Measurements from ENCODE around the gene THAP5.
"Not testable (repeated sequence)": the region's sequence is repeated elsewhere in the genome, so short reads cannot be mapped to it uniquely, and the experiment has no call there.

Gene THAP5

DNA sequence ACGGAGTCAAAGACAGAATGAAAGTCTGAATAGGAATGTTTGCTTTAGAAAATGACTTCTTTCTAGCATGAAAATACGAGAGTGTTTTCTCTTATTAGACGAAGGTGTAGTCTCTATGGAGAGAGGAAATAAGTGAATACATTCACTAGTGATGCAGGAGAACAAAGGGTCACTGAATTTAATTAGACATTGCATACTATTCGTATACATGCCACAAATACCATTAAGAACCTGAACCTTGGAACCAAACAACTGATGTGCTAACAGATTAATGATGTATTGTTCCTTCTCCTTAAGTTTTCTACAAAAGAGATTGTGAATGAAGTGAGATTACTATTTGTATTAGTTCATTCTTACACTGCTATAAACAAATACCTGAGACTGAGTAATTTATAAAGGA is 10.3 kb downstream of the THAP5 start:
- TF ChIP-seq MYC (IDR thresholded peaks at IDR 0.05; ENCODE audit: low read depth, low read length), result no peak
- TF ChIP-seq POLR2A (IDR thresholded peaks at IDR 0.05; ENCODE audit: extremely low read depth, insufficient read length), result no peak
- TF ChIP-seq, protein P1, sequence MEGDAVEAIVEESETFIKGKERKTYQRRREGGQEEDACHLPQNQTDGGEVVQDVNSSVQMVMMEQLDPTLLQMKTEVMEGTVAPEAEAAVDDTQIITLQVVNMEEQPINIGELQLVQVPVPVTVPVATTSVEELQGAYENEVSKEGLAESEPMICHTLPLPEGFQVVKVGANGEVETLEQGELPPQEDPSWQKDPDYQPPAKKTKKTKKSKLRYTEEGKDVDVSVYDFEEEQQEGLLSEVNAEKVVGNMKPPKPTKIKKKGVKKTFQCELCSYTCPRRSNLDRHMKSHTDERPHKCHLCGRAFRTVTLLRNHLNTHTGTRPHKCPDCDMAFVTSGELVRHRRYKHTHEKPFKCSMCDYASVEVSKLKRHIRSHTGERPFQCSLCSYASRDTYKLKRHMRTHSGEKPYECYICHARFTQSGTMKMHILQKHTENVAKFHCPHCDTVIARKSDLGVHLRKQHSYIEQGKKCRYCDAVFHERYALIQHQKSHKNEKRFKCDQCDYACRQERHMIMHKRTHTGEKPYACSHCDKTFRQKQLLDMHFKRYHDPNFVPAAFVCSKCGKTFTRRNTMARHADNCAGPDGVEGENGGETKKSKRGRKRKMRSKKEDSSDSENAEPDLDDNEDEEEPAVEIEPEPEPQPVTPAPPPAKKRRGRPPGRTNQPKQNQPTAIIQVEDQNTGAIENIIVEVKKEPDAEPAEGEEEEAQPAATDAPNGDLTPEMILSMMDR (IDR thresholded peaks at IDR 0.05; ENCODE audit: low read depth, low read length), result no peak
- TF ChIP-seq, protein P2, sequence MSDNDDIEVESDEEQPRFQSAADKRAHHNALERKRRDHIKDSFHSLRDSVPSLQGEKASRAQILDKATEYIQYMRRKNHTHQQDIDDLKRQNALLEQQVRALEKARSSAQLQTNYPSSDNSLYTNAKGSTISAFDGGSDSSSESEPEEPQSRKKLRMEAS (IDR thresholded peaks at IDR 0.05; ENCODE audit: low read depth, low read length), result no peak
- no peak overlapping the region for H3K4me3 ChIP-seq (ENCODE audit: low read depth, low read length)
- no peak for DNase-seq (ENCODE audit: low read depth)

DNA sequence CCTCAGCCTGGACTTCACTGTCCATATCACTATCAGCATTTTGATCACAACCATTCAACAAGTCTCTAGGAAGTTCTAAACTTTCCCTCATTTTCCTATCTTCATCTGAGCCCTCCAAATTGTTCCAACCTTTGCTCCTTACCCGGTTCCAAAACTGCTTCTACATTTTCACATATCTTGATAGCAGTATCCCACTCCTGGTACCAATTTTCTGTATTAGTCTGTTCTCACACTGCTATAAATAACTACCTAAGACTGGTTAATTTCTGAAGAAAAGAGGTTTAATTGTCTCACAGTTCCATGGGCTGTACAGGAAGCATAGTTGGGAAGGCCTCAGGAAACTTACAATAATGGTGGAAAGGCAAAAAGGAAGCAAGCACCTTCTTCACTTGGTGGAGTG is 11.9 kb downstream of the THAP5 start:
- no peak overlapping the region for H3K4me3 ChIP-seq (ENCODE audit: low read depth, low read length)
- TF ChIP-seq, protein P2 (IDR thresholded peaks at IDR 0.05; ENCODE audit: low read depth, low read length), result no peak
- TF ChIP-seq MYC (IDR thresholded peaks at IDR 0.05; ENCODE audit: low read depth, low read length) (no peak), POLR2A (IDR thresholded peaks at IDR 0.05; ENCODE audit: extremely low read depth, insufficient read length) (no peak)
- TF ChIP-seq, protein P1 (IDR thresholded peaks at IDR 0.05; ENCODE audit: low read depth, low read length), result no peak
- DNase-seq (ENCODE audit: low read depth), result no peak

DNA sequence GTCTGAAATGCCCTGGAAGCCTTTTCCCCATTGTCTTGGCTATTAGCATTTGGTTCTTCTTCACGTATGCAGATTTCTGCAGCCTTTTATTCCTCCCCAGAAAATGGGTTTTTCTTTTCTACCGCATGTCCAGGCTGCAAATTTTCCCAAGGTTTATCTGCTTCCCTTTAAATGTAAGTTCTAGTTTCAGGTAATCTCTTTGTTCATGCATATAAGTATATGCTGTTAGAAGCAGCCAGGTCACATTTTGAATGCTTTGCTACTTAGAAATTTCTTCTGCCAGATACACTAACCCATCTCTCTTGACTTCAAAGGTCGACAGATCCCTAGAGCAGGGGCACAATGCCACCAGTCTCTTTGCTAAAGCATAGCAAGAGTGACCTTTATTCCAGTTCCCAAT is 12.3 kb downstream of the THAP5 start:
- TF ChIP-seq MYC (IDR thresholded peaks at IDR 0.05; ENCODE audit: low read depth, low read length), result no peak
- TF ChIP-seq, protein P2 (IDR thresholded peaks at IDR 0.05; ENCODE audit: low read depth, low read length), result no peak
- TF ChIP-seq POLR2A (IDR thresholded peaks at IDR 0.05; ENCODE audit: extremely low read depth, insufficient read length), result no peak
- TF ChIP-seq, protein P1 (IDR thresholded peaks at IDR 0.05; ENCODE audit: low read depth, low read length), result no peak
- no peak for DNase-seq (ENCODE audit: low read depth)
- no peak overlapping the region for H3K4me3 ChIP-seq (ENCODE audit: low read depth, low read length)

DNA sequence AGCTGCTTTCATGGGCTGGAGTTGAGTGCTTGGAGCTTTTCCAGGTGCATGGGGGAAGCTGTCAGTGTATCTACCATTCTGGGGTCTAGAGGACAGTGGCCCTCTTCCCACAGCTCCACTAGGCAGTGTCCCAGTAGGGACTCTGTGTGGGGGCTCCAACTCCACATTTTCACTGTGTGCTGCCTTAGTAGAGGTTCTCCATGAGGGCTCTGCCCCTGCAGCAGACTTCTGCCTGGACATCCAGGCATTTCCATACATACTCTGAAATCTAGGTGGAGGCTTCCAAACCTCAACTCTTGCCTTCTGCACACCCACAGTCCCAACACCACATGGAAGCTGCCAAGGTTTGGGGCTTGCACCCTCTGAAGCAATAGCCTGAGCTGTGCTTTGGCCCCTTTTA is 12.8 kb downstream of the THAP5 start:
- H3K4me3 ChIP-seq (ENCODE audit: low read depth, low read length); DNase-seq (ENCODE audit: low read depth): not testable (repeated sequence)

DNA sequence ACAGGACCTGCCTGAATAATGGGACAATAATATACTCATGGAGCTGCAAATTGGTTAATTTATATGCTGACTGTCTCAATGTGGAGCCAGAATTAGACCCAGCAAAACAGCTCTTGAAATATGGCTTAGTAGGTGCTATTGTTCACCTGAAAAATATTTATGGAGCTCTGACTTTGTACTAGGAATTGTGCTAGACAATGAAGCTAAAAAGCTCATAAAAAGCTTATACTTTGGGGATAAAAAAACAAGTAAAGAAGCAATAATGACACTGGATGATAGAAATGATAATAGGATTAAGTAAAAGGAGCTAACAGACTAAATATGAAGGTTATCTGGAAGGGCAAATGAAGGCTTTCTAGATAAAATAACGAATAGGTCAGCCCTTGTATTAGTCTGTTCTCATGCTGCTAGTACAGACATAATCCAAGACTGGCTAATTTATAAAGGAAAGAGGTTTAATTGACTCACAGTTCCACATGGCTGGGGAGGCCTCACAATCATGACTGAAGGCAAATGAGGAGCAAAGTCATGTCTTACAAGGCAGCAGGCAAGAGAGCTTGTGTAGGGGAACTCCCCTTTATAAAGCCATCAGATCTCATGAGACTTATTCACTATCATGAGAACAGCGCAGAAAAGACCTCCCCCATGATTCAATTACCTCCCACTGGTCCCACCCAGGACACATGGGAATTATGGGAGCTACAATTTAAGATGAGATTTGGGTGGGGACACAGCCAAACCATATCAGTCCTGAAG is 21.2 kb downstream of the THAP5 start:
- H3K4me3 ChIP-seq (ENCODE audit: low read depth, low read length); DNase-seq (ENCODE audit: low read depth): not testable (repeated sequence)

DNA sequence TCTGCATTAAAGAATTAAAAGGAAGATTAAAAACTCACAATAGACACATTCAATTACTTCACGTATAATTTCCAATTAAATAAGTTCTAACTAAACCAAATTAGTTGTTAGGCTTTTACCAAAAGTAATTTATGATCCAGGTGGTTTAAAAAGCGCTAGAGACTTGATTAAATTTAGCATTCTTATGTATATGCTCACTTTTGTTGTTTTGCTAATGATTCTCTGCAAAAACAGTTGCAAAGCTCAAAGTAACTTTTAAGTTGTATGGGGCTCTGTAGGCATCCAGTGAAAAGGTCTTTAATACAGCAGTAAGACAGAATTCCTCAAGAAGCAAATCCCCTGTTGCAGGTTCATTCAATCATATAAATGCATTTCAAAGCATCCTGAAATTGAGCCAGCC is 28.0 kb downstream of the THAP5 start:
- DNase-seq (ENCODE audit: low read depth), result no peak
- no peak for TF ChIP-seq POLR2A (IDR thresholded peaks at IDR 0.05; ENCODE audit: extremely low read depth, insufficient read length)
- H3K4me3 ChIP-seq (ENCODE audit: low read depth, low read length), result no peak overlapping the region

DNA sequence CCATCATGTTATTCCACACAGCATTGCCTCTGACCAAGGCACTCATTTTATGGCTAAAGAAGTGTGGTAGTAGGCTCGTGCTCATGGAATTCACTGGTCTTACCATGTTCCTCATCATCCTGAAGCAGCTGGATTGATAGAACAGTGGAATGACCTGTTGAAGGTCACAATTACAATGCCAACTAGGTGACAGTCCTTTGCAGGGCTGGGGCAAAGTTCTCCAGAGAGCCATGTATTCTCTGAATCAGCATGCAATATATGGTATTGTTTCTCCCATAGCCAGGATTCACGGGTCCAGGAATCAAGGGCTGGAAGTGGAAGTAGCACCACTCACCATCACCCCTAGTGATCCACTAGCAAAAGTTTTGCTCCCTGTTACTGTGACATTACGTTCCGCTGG is 30.8 kb downstream of the THAP5 start:
- not testable (repeated sequence) for DNase-seq (ENCODE audit: low read depth); H3K4me3 ChIP-seq (ENCODE audit: low read depth, low read length)

DNA sequence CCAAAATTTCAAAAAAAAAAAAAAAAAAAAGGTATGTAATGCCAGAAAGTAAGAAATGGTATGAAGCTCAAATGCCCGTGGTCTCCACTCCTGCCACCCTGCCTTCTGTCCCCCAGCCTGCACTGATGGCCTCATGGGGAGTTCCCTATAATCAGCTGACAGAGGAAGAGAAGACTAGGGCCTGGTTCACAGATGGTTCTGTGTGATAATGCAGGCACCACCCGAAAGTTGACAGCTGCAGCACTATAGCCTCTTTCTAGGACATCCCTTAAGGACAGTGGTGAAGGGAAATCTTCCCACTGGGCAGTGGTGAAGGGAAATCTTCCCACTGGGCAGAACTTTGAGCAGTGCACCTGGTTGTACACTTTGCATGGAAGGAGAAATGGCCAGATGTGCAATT is 31.3 kb downstream of the THAP5 start:
- DNase-seq (ENCODE audit: low read depth); H3K4me3 ChIP-seq (ENCODE audit: low read depth, low read length): not testable (repeated sequence)

DNA sequence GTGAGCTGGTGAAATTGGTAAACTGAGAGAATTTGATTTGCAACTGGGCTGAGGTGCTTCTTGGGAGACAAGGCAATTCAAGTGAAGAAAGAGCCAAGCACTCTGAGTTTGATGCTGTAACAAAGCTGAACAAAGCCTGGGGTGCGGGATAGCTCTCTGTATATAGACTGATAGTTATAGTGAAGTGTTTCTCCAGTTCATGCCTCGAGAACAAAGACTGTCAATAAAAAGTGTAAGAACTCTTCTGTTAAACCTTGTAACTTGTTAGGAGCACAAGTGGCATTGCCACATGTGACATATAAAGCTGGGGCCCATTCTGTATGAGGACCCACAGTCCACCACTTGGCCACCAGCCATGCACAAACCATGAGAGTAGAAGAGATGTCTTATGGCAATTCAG is 32.3 kb downstream of the THAP5 start:
- no peak overlapping the region for H3K4me3 ChIP-seq (ENCODE audit: low read depth, low read length)
- no peak for DNase-seq (ENCODE audit: low read depth)
- TF ChIP-seq, protein P2 (IDR thresholded peaks at IDR 0.05; ENCODE audit: low read depth, low read length), result no peak
- no peak for TF ChIP-seq MYC (IDR thresholded peaks at IDR 0.05; ENCODE audit: low read depth, low read length)
- TF ChIP-seq, protein P1 (IDR thresholded peaks at IDR 0.05; ENCODE audit: low read depth, low read length), result no peak
- TF ChIP-seq POLR2A (IDR thresholded peaks at IDR 0.05; ENCODE audit: extremely low read depth, insufficient read length), result no peak

All from NB4 (cell line).